ENCODE data around the gene RPP25L.

- TF ChIP-seq FOXK2 (IDR thresholded peaks at IDR 0.05) (no peak), FOXM1 (IDR thresholded peaks at IDR 0.05; ENCODE audit: borderline replicate concordance) (no peak), ELF4 (IDR thresholded peaks at IDR 0.05) (no peak), SUZ12 (IDR thresholded peaks at IDR 0.05) (no peak), FOXA1 (IDR thresholded peaks at IDR 0.05) (no peak), HDGF (IDR thresholded peaks at IDR 0.05; ENCODE audit: borderline replicate concordance) (no peak), NFRKB (IDR thresholded peaks at IDR 0.05) (no peak), PKNOX1 (IDR thresholded peaks at IDR 0.05) (no peak), BHLHE40 (IDR thresholded peaks at IDR 0.05; ENCODE audit: borderline replicate concordance) (no peak), ZNF384 (IDR thresholded peaks at IDR 0.05) (no peak), ARNT (IDR thresholded peaks at IDR 0.05) (no peak), SP1 (IDR thresholded peaks at IDR 0.05) (no peak), TARDBP (IDR thresholded peaks at IDR 0.05) (no peak; the same call in 1 of the 2 replicates), L3MBTL2 (conservative IDR thresholded peaks at IDR 0.05) (no peak)
These were observed 41.5 kb upstream of the RPP25L start for GRCh38 chr9:34653151-34654072.
